GM12801 (cell line): ENCODE measurements around the gene UBN1.

Source experiments
- CTCF ChIP-seq: IDR thresholded peaks from one replicate; pipeline ENCODE4 v1.5.1; 2011; ENCODE audit warnings: control low read depth; ENCODE audit not compliant: insufficient read length; ENCODE audit errors: extremely low read depth

Gene UBN1

GRCh38 chr16:4888428-4889135, 41.3 kb downstream of the UBN1 start:
- TF ChIP-seq CTCF, result no peak

- no peak for TF ChIP-seq CTCF
Observed at GRCh38 chr16:4890026-4890425, 42.7 kb downstream of the UBN1 start.

GRCh38 chr16:4890686-4891085, 43.4 kb downstream of the UBN1 start:
- TF ChIP-seq CTCF, result no peak

GRCh38 chr16:4891097-4891885, 44.0 kb downstream of the UBN1 start:
- no peak for TF ChIP-seq CTCF

DNA sequence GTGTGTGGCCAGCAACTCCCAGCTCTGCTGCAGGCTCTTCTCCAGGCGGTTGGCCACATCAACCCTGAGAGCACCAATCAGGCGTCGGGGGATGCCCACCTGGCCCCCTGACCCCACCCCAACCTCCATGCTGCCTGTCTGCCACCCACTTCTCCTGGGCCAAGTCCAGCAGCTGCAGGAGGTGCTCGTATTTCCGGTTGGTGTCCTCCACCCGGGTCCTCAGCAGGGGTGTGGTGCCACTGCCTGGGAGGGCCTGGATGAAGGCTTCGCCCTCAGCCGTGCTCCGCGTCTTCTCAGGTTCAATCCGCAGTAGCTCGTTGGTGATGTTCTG, 44.6 kb downstream of the UBN1 start:
- no peak for TF ChIP-seq CTCF

- TF ChIP-seq CTCF, result no peak
Observed at GRCh38 chr16:4892361-4893102, 45.3 kb downstream of the UBN1 start.

DNA sequence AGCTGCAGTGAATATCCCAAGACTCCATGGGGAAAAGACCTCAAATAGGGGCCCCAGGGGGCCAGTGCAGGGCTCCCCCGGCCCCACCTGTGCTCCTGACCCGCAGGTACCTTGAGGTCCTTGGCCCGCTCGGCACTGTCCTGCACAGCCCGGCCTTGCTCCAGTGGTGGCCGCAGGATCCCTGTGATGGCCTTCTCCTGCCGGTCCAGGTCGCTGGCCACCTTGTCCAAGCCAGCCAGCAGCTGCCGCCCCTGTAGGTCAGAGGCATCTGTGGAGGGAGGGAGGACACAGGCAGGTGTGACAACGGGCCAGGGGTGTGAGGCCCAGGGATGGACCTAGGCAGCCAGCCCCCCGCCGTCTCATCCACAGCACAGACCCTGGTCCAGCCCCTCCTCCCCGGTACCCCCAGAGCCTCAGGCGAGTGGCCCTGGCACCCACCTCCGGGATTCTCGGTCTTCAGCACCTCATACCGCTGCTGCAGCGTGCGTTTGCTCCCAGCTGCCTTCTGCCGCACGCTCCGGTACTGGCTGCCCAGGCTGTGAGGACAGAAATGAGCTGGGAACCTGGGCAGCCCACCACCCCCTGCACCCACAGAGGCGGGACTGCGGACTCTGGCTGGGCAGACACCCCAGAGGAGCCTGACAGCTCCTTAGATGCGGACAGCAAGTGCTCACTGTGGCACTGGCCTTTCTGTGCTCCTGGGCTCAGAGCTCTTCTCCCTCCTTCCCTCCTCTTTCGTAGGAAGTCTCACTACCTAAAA, 46.0 kb downstream of the UBN1 start:
- TF ChIP-seq CTCF, result no peak
